Measurements from ENCODE around the gene DHX15. TPM values are rescaled to one million over a fixed set of nuclear protein-coding genes. Genes with fewer than 3 reads are reported as not detected.

The DHX15 gene
- total and polyA plus RNA-seq, 2 experiments from 2014 or later: 226 to 372 TPM

GRCh38 chr4:24537025-24537424 lies 47.3 kb downstream of the DHX15 start:
- H2AFZ ChIP-seq: no peak overlapping the region
- peaks cover 86% of the 10 kb centered on the region for H3K36me3 Mint-ChIP-seq (ENCODE audit: low read depth)
- DNase-seq (ENCODE audit: low spot score) (no peak), ATAC-seq (peak; percentile 73)
- H3K27ac ChIP-seq (ENCODE audit: low read depth): peak overlapping the region; percentile 53; the same call in 1 of the 2 replicates
- peaks cover 37% of the 10 kb centered on the region for H3K4me1 Mint-ChIP-seq
- H3K27me3 ChIP-seq (ENCODE audit: insufficient read depth): no peaks in the 10 kb centered on the region
- no peaks in the 10 kb centered on the region for H3K9me2 ChIP-seq (ENCODE audit: insufficient read depth)
- peaks cover 19% of the 10 kb centered on the region for H3K4me1 ChIP-seq (ENCODE audit: insufficient read depth)
- TF ChIP-seq ETS1 (IDR thresholded peaks at IDR 0.05): no peak
- TF ChIP-seq EZH2 (IDR thresholded peaks at IDR 0.05; ENCODE audit: low read depth, unreplicated experiment): no peak
- TF ChIP-seq NANOG (IDR thresholded peaks at IDR 0.05; ENCODE audit: borderline replicate concordance): no peak
- TF ChIP-seq JUNB (IDR thresholded peaks at IDR 0.05; ENCODE audit: unreplicated experiment): no peak
- no peak for TF ChIP-seq EZH2phosphoT487 (IDR thresholded peaks at IDR 0.05; ENCODE audit: unreplicated experiment)
- TF ChIP-seq ZNF462 (CRISPR knock-in tag; IDR thresholded peaks at IDR 0.05): no peak
- TF ChIP-seq CREB1 (CRISPR knock-in tag; IDR thresholded peaks at IDR 0.05; ENCODE audit: low read depth): no peak
- no peak for TF ChIP-seq ZNF331 (CRISPR knock-in tag; IDR thresholded peaks at IDR 0.05; ENCODE audit: low read depth)
- no peak for TF ChIP-seq ZNF114 (CRISPR knock-in tag; IDR thresholded peaks at IDR 0.05)
- TF ChIP-seq STAT1 (IDR thresholded peaks at IDR 0.05; ENCODE audit: unreplicated experiment): no peak
- no peak for TF ChIP-seq CTCF (conservative IDR thresholded peaks at IDR 0.05; ENCODE audit: low read depth in 2 of 2)
- TF ChIP-seq POLR2AphosphoS5 (IDR thresholded peaks at IDR 0.05; ENCODE audit: low read depth): no peak
- TF ChIP-seq REST (IDR thresholded peaks at IDR 0.05; ENCODE audit: unreplicated experiment): no peak
- peaks cover 55% of the 10 kb centered on the region for H3K36me3 ChIP-seq (ENCODE audit: insufficient read depth)
- no peak overlapping the region for H3K4me2 ChIP-seq
- peaks cover 7% of the 10 kb centered on the region; the same call in 1 of the 2 replicates for H3F3A ChIP-seq (replicated peaks; ENCODE audit: low read depth)
- H3K27ac Mint-ChIP-seq: peak overlapping the region; percentile 88
- H3K27me3 Mint-ChIP-seq (ENCODE audit: insufficient read depth, low read depth, poor library complexity): no peaks in the 10 kb centered on the region
- no peak overlapping the region for H3K4me3 Mint-ChIP-seq
- H3K9me3 Mint-ChIP-seq: no peaks in the 10 kb centered on the region
- H3K4me3 ChIP-seq: no peak overlapping the region
- peaks cover 96% of the 10 kb centered on the region for H3K79me2 ChIP-seq (replicated peaks; ENCODE audit: insufficient read depth)
- peaks cover 21% of the 10 kb centered on the region for H4K20me1 ChIP-seq (replicated peaks; ENCODE audit: insufficient read depth)

All from GM23338 (cell line).